ENCODE results near the gene TMEM17. TPM values are rescaled to one million over a fixed set of nuclear protein-coding genes. Genes with fewer than 3 reads are reported as not detected.

The TMEM17 gene
- polyA plus RNA-seq, 3 donors, result 0.08 to 0.26 (median 0.10) TPM

DNA sequence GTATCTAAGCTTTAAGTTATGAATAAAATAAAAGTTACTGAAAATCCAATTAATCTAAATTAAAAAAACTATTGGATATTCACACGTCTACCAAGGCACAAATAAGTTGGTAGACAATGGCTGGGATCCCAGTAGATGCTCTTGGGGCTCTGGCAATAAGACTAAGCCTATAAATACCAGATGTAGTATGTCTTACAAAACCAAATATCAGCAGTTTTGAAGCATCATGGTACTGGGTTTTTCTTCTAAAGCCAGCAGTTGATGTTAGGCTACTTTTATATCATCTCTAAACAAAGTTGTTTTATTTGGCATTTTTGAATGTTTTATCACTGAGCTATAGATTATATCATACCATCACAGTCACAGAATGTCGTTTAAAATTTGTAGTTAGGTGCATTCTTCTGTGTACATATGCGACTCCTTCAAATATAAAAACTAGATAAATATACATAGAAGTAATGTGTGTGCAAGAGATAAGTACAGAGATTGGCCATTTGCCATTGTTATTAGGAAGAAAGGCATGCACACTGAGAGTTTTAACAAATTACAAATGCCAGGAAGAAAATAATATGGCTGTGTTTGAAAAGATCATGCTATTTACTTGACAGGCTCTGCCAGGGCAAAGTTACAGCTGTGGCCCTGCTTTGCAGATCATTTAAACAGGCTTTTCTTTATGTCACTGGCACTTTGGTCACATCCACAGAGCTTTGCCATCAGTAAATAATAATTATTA, 21.6 kb upstream of the TMEM17 start:
- Histone ChIP-seq H3K4me3 (replicated peaks in 1 of 3; ENCODE audit: low read depth in 2 of 3, low read length in 3 of 3) (no peak overlapping the region), H3K9ac (ENCODE audit: insufficient read depth, low read length, poor library complexity, severe bottlenecking) (no peak overlapping the region), H4K20me1 (ENCODE audit: insufficient read depth, low read length) (no peaks in the 10 kb centered on the region), H3K9me3 (replicated peaks in 1 of 2; ENCODE audit: control insufficient read depth in 1 of 2, insufficient read depth in 1 of 2, low read length in 2 of 2) (peaks cover 0 to 3% of the 10 kb centered on the region in 2 donors), H2AFZ (ENCODE audit: insufficient read depth, low read depth, low read length, poor library complexity, severe bottlenecking) (no peak overlapping the region), H3K27ac (ENCODE audit: low read depth in 1 of 2, low read length in 2 of 2) (no peak overlapping the region), H3K4me2 (replicated peaks; ENCODE audit: extremely low read depth, low read length, poor library complexity, severe bottlenecking) (no peak overlapping the region), H3K27me3 (ENCODE audit: control insufficient read depth in 2 of 2, insufficient read depth in 2 of 2, low read length in 2 of 2) (no peaks in the 10 kb centered on the region), H3K4me1 (ENCODE audit: control insufficient read depth in 1 of 2, insufficient read depth in 2 of 2, low read length in 2 of 2) (no peaks in the 10 kb centered on the region), H3K36me3 (replicated peaks in 1 of 2; ENCODE audit: control insufficient read depth in 1 of 2, insufficient read depth in 2 of 2, low read length in 2 of 2) (no peaks in the 10 kb centered on the region), H3K79me2 (ENCODE audit: insufficient read depth, low read length) (no peaks in the 10 kb centered on the region)
- no peak overlapping the region for H3K4me3 Mint-ChIP-seq
- H3K9me3 Mint-ChIP-seq, result peaks cover 0 to 7% (median 4%) of the 10 kb centered on the region in 7 donors
- H3K36me3 Mint-ChIP-seq, result no peaks in the 10 kb centered on the region
- TF ChIP-seq, protein P1, sequence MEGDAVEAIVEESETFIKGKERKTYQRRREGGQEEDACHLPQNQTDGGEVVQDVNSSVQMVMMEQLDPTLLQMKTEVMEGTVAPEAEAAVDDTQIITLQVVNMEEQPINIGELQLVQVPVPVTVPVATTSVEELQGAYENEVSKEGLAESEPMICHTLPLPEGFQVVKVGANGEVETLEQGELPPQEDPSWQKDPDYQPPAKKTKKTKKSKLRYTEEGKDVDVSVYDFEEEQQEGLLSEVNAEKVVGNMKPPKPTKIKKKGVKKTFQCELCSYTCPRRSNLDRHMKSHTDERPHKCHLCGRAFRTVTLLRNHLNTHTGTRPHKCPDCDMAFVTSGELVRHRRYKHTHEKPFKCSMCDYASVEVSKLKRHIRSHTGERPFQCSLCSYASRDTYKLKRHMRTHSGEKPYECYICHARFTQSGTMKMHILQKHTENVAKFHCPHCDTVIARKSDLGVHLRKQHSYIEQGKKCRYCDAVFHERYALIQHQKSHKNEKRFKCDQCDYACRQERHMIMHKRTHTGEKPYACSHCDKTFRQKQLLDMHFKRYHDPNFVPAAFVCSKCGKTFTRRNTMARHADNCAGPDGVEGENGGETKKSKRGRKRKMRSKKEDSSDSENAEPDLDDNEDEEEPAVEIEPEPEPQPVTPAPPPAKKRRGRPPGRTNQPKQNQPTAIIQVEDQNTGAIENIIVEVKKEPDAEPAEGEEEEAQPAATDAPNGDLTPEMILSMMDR (IDR thresholded peaks at IDR 0.05), result no peak
- no peaks in the 10 kb centered on the region for H3K4me1 Mint-ChIP-seq
- peaks cover 0 to 2% (median 1%) of the 10 kb centered on the region in 3 donors for H3K27me3 Mint-ChIP-seq (ENCODE audit: low read depth in 3 of 3)
- intact Hi-C loops (cut with micrococcal nuclease), result no loop called here
- no peak overlapping the region for H3K27ac Mint-ChIP-seq
- WGBS (ENCODE audit: insufficient coverage), result no CpG with 5 or more reads among the region's 3 CpGs
- DNase-seq, result no peak

DNA sequence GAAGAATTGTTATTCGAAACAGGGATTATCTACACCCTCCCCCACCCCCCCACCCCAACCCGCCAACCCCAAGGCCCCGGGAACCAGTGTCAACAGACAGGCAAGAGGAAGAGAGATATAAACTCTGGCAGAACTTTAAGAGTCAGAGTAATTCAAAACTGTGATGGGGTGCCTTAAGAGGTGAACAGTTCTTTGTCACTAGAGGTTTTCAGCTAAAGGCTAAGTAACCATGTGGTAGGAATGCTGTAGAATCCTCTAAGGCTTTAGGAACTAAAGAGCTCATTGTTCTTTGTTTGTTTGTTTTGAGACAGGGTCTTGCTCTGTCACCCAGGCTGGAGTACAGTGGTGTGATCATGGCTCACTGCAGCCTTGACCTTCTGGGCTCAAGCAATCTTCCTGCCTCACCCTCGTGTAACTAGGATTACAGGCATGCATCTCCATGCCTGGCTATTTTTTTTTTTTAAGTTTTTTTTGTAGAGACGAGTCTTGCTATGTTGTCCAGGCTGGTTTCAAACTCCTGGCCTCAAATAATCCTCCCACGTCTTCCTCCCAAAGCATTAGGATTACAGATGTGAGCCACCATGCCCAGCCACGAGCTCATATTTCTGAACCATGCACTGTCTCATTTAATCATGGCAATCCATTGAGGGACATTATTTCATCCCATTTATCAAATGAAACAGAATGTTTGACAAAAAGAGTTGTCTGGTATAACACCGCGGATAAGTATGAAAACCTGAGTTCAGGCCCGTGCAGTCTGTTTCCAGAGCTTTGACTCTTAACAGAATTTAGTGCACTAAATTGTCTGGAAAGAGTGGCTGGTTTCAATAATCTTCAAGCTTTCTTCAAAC, 20.8 kb upstream of the TMEM17 start:
- no peak overlapping the region for H3K4me3 Mint-ChIP-seq
- DNase-seq, result no peak
- 98% methylated on average over 5 of the region's 10 CpGs for WGBS (ENCODE audit: insufficient coverage)

More for the DNA sequence above, 20.8 kb upstream of the TMEM17 start:
- Histone ChIP-seq H3K79me2 (ENCODE audit: insufficient read depth, low read length) (no peaks in the 10 kb centered on the region), H3K4me1 (ENCODE audit: control insufficient read depth in 1 of 2, insufficient read depth in 2 of 2, low read length in 2 of 2) (no peaks in the 10 kb centered on the region), H2AFZ (ENCODE audit: insufficient read depth, low read depth, low read length, poor library complexity, severe bottlenecking) (no peak overlapping the region), H4K20me1 (ENCODE audit: insufficient read depth, low read length) (no peaks in the 10 kb centered on the region), H3K9me3 (replicated peaks in 1 of 2; ENCODE audit: control insufficient read depth in 1 of 2, insufficient read depth in 1 of 2, low read length in 2 of 2) (peaks cover 0 to 3% of the 10 kb centered on the region in 2 donors), H3K4me2 (replicated peaks; ENCODE audit: extremely low read depth, low read length, poor library complexity, severe bottlenecking) (no peak overlapping the region), H3K9ac (ENCODE audit: insufficient read depth, low read length, poor library complexity, severe bottlenecking) (no peak overlapping the region), H3K27ac (ENCODE audit: low read depth in 1 of 2, low read length in 2 of 2) (no peak overlapping the region), H3K27me3 (ENCODE audit: control insufficient read depth in 2 of 2, insufficient read depth in 2 of 2, low read length in 2 of 2) (no peaks in the 10 kb centered on the region), H3K36me3 (replicated peaks in 1 of 2; ENCODE audit: control insufficient read depth in 1 of 2, insufficient read depth in 2 of 2, low read length in 2 of 2) (no peaks in the 10 kb centered on the region), H3K4me3 (replicated peaks in 1 of 3; ENCODE audit: low read depth in 2 of 3, low read length in 3 of 3) (no peak overlapping the region)
- Mint-ChIP-seq H3K27me3 (ENCODE audit: low read depth in 3 of 3) (peaks cover 0 to 2% (median 1%) of the 10 kb centered on the region in 3 donors), H3K27ac (no peak overlapping the region), H3K4me1 (no peaks in the 10 kb centered on the region), H3K9me3 (peaks cover 0 to 4% (median 3%) of the 10 kb centered on the region in 7 donors), H3K36me3 (no peaks in the 10 kb centered on the region)
- TF ChIP-seq, protein P1 (IDR thresholded peaks at IDR 0.05), result no peak
- intact Hi-C loops (cut with micrococcal nuclease), result no loop called here

All from CD14-positive monocyte (primary cell).